ENCODE measurements around the gene KRT3. TPM values are rescaled to one million over a fixed set of nuclear protein-coding genes. Genes with fewer than 3 reads are reported as not detected.

The KRT3 gene
- total RNA-seq, 1 donor from 2014 or later: not detected

DNA sequence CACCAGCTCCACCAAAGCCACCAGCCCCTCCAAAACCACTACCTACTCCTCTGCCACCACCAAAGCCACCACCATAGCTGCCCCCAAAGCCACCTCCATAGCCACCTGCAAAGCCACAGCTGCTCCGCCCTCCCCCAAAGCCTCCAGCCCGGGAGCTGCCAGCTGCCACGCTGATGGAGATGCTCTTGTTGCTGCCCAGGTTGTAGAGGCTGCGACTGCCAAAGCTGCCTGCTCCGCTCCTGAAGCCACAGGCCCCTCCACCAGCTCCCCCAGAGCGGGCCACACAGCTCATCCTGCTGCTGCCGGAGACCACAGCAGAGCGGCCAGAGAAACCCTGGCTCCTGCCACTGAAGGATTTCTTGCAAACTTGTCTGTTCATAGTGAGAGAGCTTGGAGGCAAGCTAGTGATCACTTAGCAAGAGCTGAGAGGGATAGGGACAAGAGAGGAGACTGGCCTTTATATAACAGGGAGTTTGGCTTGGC is 19.0 kb downstream of the KRT3 start, which contains the start of gene KRT76:
Gene KRT76, minus strand, starts transcription at position 433 of the 483 bp plus-strand sequence. Its CDS starts 54 bp downstream, at position 379.
- Mint-ChIP-seq H3K36me3 (ENCODE audit: low read depth, unreplicated experiment) (no peaks in the 10 kb centered on the region), H3K27me3 (ENCODE audit: unreplicated experiment) (peaks cover 3% of the 10 kb centered on the region), H3K4me3 (ENCODE audit: unreplicated experiment) (no peak within 1 kb of the TSS), H3K27ac (ENCODE audit: unreplicated experiment) (no peak within 1 kb of the TSS), H3K4me1 (ENCODE audit: unreplicated experiment) (no peaks in the 10 kb centered on the region), H3K9me3 (ENCODE audit: unreplicated experiment) (no peaks in the 10 kb centered on the region)
- TF ChIP-seq, protein P1, sequence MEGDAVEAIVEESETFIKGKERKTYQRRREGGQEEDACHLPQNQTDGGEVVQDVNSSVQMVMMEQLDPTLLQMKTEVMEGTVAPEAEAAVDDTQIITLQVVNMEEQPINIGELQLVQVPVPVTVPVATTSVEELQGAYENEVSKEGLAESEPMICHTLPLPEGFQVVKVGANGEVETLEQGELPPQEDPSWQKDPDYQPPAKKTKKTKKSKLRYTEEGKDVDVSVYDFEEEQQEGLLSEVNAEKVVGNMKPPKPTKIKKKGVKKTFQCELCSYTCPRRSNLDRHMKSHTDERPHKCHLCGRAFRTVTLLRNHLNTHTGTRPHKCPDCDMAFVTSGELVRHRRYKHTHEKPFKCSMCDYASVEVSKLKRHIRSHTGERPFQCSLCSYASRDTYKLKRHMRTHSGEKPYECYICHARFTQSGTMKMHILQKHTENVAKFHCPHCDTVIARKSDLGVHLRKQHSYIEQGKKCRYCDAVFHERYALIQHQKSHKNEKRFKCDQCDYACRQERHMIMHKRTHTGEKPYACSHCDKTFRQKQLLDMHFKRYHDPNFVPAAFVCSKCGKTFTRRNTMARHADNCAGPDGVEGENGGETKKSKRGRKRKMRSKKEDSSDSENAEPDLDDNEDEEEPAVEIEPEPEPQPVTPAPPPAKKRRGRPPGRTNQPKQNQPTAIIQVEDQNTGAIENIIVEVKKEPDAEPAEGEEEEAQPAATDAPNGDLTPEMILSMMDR (IDR thresholded peaks at IDR 0.05; ENCODE audit: unreplicated experiment): no peak
- no peak for DNase-seq (ENCODE audit: low spot score)

DNA sequence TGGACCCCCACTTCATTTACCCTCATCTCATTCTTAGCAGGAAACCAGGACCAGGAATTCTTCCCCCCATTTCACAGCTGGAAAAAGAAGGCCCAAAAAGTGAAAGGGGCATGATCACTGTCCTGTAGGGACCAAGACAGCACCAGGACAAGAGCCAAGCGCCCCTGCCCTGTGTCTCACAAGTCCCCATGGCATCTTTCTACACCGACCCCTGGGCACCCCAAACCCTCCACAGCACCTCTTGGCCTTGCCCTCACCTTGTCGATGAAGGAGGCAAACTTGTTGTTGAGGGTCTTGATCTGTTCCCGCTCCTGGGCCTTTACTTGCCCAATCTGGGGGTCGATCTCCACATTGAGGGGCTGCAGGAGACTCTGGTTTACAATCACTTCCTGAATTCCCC is 19.5 kb downstream of the KRT3 start:
- Mint-ChIP-seq H3K36me3 (ENCODE audit: low read depth, unreplicated experiment) (no peaks in the 10 kb centered on the region), H3K9me3 (ENCODE audit: unreplicated experiment) (no peaks in the 10 kb centered on the region), H3K27ac (ENCODE audit: unreplicated experiment) (no peak overlapping the region), H3K27me3 (ENCODE audit: unreplicated experiment) (peaks cover 3% of the 10 kb centered on the region), H3K4me3 (ENCODE audit: unreplicated experiment) (no peak overlapping the region), H3K4me1 (ENCODE audit: unreplicated experiment) (no peaks in the 10 kb centered on the region)
- TF ChIP-seq, protein P1 (IDR thresholded peaks at IDR 0.05; ENCODE audit: unreplicated experiment): no peak
- DNase-seq (ENCODE audit: low spot score): no peak

DNA sequence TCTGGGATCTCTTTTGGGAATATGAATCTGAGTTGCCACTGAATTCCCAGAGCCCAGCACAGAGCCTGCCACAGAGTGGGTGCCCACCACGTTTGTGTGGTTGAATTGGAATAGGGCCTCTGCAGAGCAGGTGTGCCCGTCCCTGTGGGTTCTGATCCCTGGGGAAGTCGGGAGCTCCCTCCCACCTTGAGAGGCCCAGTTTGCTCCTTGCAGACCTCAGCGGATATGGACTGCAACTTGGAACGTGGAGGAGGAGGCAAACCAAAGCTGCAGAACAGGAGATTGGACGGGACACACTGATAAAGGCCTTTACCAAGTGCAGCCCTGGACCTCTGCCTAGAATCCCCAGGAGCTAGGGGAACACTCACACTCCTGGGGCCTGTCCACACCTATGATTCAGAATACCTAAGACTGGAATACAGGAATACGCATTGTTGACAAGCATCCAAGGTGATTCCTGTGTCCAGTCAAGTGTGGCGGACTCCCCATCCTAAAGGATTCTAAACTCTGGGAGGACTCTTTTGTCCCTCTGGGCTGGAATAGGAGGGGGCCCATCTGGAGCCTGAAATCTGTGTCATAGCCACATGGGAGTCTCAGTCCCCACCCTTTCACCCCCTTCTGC is 21.2 kb downstream of the KRT3 start:
- Mint-ChIP-seq H3K9me3 (ENCODE audit: unreplicated experiment) (no peaks in the 10 kb centered on the region), H3K27ac (ENCODE audit: unreplicated experiment) (no peak overlapping the region), H3K4me3 (ENCODE audit: unreplicated experiment) (no peak overlapping the region), H3K36me3 (ENCODE audit: low read depth, unreplicated experiment) (no peaks in the 10 kb centered on the region), H3K27me3 (ENCODE audit: unreplicated experiment) (no peaks in the 10 kb centered on the region), H3K4me1 (ENCODE audit: unreplicated experiment) (no peaks in the 10 kb centered on the region)
- TF ChIP-seq, protein P1 (IDR thresholded peaks at IDR 0.05; ENCODE audit: unreplicated experiment): no peak
- DNase-seq (ENCODE audit: low spot score): no peak

DNA sequence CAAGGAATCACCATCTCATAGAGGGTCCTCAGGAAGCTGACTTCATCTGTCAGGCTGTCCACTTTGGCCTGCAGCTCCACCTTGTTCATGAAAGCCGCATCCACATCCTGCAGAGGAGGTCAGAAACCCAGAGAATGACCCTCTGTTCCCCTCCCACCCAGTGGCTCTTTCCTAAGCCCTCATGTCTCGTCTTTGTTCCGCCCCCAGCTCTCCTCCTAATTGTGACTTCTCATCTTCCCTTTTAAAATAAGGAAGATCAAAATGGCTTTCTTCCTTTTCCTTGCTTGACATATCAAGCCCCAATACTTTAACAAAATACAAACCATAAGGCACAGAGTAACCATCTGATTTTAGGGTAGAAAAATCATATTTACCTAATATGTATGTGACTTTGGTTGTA is 23.1 kb downstream of the KRT3 start:
- TF ChIP-seq, protein P1 (IDR thresholded peaks at IDR 0.05; ENCODE audit: unreplicated experiment): no peak
- Mint-ChIP-seq H3K4me1 (ENCODE audit: unreplicated experiment) (no peaks in the 10 kb centered on the region), H3K4me3 (ENCODE audit: unreplicated experiment) (no peak overlapping the region), H3K9me3 (ENCODE audit: unreplicated experiment) (no peaks in the 10 kb centered on the region), H3K36me3 (ENCODE audit: low read depth, unreplicated experiment) (no peaks in the 10 kb centered on the region), H3K27ac (ENCODE audit: unreplicated experiment) (no peak overlapping the region), H3K27me3 (ENCODE audit: unreplicated experiment) (no peaks in the 10 kb centered on the region)
- DNase-seq (ENCODE audit: low spot score): no peak

DNA sequence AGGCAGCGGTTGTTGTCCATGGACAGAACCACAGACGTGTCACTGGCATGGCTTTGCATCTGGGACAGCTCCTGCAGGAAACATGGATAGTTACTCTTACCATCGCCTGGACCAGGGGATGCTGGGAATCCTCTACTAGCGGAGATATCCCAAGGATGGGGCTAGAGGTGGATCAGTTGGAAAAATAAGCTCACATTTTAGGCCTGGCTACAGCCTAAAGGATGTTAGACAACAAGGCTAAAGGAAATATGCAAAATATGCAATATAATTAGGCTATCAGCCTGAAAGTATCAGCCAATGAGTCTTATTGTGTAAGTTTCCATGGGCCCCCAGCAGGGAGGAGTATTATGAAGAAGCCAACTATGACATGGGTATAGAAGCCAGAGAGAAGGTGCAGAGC is 23.7 kb downstream of the KRT3 start:
- no peaks in the 10 kb centered on the region for H3K9me3 Mint-ChIP-seq (ENCODE audit: unreplicated experiment)
- no peak overlapping the region for H3K27ac Mint-ChIP-seq (ENCODE audit: unreplicated experiment)
- H3K36me3 Mint-ChIP-seq (ENCODE audit: low read depth, unreplicated experiment): no peaks in the 10 kb centered on the region
- no peak for DNase-seq (ENCODE audit: low spot score)
- H3K4me1 Mint-ChIP-seq (ENCODE audit: unreplicated experiment): no peaks in the 10 kb centered on the region
- H3K27me3 Mint-ChIP-seq (ENCODE audit: unreplicated experiment): no peaks in the 10 kb centered on the region
- TF ChIP-seq, protein P1 (IDR thresholded peaks at IDR 0.05; ENCODE audit: unreplicated experiment): no peak
- no peak overlapping the region for H3K4me3 Mint-ChIP-seq (ENCODE audit: unreplicated experiment)
